ENCODE measurements around the gene PPP3CA. TPM values are rescaled to one million over a fixed set of nuclear protein-coding genes. Genes with fewer than 3 reads are reported as not detected.

The PPP3CA gene
- total and polyA plus RNA-seq, 2 of the 8 experiments (the other 6 are each of a cell fraction or from before 2014, with no cell fraction given) = 7.9 to 35.0 TPM

DNA sequence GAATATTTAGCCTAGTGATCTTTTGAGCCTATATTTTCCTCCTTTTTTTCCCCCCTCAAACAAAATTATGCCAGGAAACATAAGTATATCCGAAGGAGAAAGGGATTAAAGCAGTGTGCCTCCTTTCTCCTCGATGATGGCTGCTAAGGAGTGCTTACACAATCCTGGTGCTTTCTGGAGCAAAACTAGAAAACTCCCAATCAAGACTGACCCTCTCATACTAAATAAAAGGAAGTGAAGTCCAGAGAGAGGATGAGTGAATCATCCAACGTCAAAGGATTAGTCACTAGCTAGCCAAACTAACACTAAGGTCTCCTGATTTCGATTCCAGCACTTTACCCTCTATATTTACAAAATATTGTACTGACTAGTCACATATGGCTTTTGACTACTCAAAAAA is 146.8 kb downstream of the PPP3CA start (continued):
- TF ChIP-seq CBX8 (IDR thresholded peaks at IDR 0.05; ENCODE audit: borderline replicate concordance, low read depth, low read length) (no peak), SP1 (IDR thresholded peaks at IDR 0.05; ENCODE audit: low read depth, low read length) (no peak)

Data from H1 (cell line).